WI38 (cell line): ENCODE data around the gene CENPP.

Experiments used
- H3K4me3 ChIP-seq: 2 replicates; pipeline ENCODE4 v1.5.1; 2011; ENCODE audit warnings: low read depth, mild to moderate bottlenecking, control low read depth, low read length
- CTCF ChIP-seq: IDR thresholded peaks from 2 replicates; pipeline ENCODE4 v1.5.1; 2012; ENCODE audit warnings: low read depth, mild to moderate bottlenecking, control low read depth, low read length

Gene CENPP

GRCh38 chr9:92644278-92644677 is 318.5 kb downstream of the CENPP start:
- no peak for TF ChIP-seq CTCF
- no peak overlapping the region for H3K4me3 ChIP-seq

DNA sequence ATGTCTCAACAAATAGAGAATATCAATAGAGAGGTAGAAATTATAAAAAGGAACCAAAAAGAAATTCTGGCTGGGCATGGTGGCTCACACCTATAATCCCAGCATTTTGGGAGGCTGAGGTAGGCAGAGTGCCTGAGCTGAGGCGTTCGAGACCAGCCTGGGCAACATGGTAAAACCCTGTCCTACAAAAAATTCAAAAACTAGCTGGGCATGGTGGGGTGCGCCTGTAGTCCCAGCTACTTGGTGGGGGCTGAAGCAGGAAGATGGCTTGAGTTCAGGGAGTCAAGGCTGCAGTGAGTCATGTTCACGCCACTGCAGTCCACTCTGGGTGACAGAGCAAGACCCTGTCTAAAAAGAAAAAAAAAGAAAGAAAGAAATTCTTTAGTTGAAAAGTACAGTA is 319.3 kb downstream of the CENPP start:
- no peak overlapping the region for H3K4me3 ChIP-seq
- no peak for TF ChIP-seq CTCF

GRCh38 chr9:92647671-92648473 is 322.1 kb downstream of the CENPP start:
- no peak for TF ChIP-seq CTCF
- H3K4me3 ChIP-seq: no peak overlapping the region

- TF ChIP-seq CTCF: no peak
- H3K4me3 ChIP-seq: no peak overlapping the region
Measured at GRCh38 chr9:92648474-92648971, 322.8 kb downstream of the CENPP start.

GRCh38 chr9:92649007-92649406 is 323.3 kb downstream of the CENPP start:
- no peak overlapping the region for H3K4me3 ChIP-seq
- TF ChIP-seq CTCF: no peak

DNA sequence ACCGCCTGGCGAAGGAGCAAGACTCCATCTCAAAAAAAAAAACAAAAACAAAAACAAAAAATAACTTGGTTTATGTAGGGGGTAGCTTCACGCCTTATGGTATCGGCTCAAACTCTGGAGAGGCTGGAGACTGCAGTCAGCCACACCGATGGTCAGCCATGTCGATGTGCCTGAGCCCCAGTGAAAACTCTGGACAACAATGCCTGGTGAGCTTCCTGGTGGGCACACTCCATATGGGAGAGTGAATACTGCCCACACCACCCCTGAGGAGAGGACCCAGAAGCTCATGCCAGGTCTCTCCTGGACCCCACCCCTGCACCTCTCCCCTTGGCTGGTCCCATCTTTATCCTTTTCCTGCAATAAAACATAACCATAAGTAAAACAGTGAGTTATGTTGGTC is 324.5 kb downstream of the CENPP start:
- no peak for TF ChIP-seq CTCF
- H3K4me3 ChIP-seq: no peak overlapping the region

- no peak overlapping the region for H3K4me3 ChIP-seq
Measured at GRCh38 chr9:92650839-92651621, 325.3 kb downstream of the CENPP start.

More at GRCh38 chr9:92650839-92651621, 325.3 kb downstream of the CENPP start:
- no peak for TF ChIP-seq CTCF
